ENCODE measurements around the gene DNAJB7.

GRCh38 chr22:40818192-40818746, 43.6 kb downstream of the DNAJB7 start:
- TF ChIP-seq CTCF (conservative IDR thresholded peaks at IDR 0.05) (no peak), ZFX (IDR thresholded peaks at IDR 0.05) (no peak)
